HepG2 (cell line): ENCODE measurements around the gene LAMA5. TPM values are rescaled to one million over a fixed set of nuclear protein-coding genes. Genes with fewer than 3 reads are reported as not detected.

Experiments
- BORCS8-MEF2B ChIP-seq: sonication (generic); formaldehyde crosslinking; IDR thresholded peaks from 2 replicates; pipeline ENCODE4 v1.8.0; 2022; ENCODE audit warnings: mild to moderate bottlenecking, missing genetic modification reagents
- ETV6 ChIP-seq: sonication (generic); formaldehyde crosslinking; conservative IDR thresholded peaks from 2 replicates; pipeline ENCODE4 v1.4.0; 2020; ENCODE audit warnings: missing genetic modification reagents
- FOSL1 ChIP-seq: sonication (generic); formaldehyde crosslinking; IDR thresholded peaks from 2 replicates; pipeline ENCODE4 v1.9.0; 2021; ENCODE audit warnings: missing genetic modification reagents, borderline replicate concordance
- GABPA ChIP-seq, 2 experiments: IDR thresholded peaks; 2 replicates each; pipeline ENCODE4 v1.6.1; 2011 to 2016; ENCODE audit warnings: low read depth in 2 of 2, low read length in 1 of 2, missing biosample characterization in 1 of 2, missing genetic modification characterization in 1 of 2
- HES4 ChIP-seq: sonication (generic); formaldehyde crosslinking; IDR thresholded peaks from 2 replicates; pipeline ENCODE4 v1.9.0; 2021; ENCODE audit warnings: mild to moderate bottlenecking, missing genetic modification reagents, borderline replicate concordance
- KAT8 ChIP-seq: IDR thresholded peaks from 2 replicates; pipeline ENCODE4 v1.6.1; 2016; ENCODE audit warnings: missing genetic modification reagents, missing compliant biosample characterization
- MTA1 ChIP-seq: sonication (generic); formaldehyde crosslinking; IDR thresholded peaks from 2 replicates; pipeline ENCODE4 v1.4.0; 2020; ENCODE audit warnings: missing genetic modification reagents, mild to moderate bottlenecking, borderline replicate concordance
- POLR2G ChIP-seq: fragments of 200-400 bp; formaldehyde crosslinking; IDR thresholded peaks from 2 replicates; pipeline ENCODE4 v1.6.1; 2018; ENCODE audit warnings: mild to moderate bottlenecking, low read depth, low read length, moderate library complexity
- SRY ChIP-seq: sonication (generic); formaldehyde crosslinking; IDR thresholded peaks from 2 replicates; pipeline ENCODE4 v1.8.0; 2022; ENCODE audit warnings: mild to moderate bottlenecking, missing genetic modification reagents
- ZBTB8A ChIP-seq: sonication (generic); formaldehyde crosslinking; IDR thresholded peaks from 2 replicates; pipeline ENCODE4 v1.4.0; 2020; ENCODE audit warnings: mild to moderate bottlenecking, low read depth, missing genetic modification reagents, borderline replicate concordance
- ZNF207 ChIP-seq: fragments of 450-650 bp; IDR thresholded peaks from 2 replicates; pipeline ENCODE4 v1.6.1; 2016; ENCODE audit warnings: antibody characterized with exemption, borderline replicate concordance
- ZNF251 ChIP-seq: sonication (generic); formaldehyde crosslinking; IDR thresholded peaks from 2 replicates; pipeline ENCODE4 v1.9.0; 2021; ENCODE audit warnings: mild to moderate bottlenecking, missing genetic modification reagents
- ZNF333 ChIP-seq: sonication (generic); formaldehyde crosslinking; IDR thresholded peaks from 2 replicates; pipeline ENCODE4 v1.4.0; 2020; ENCODE audit warnings: mild to moderate bottlenecking, missing genetic modification reagents, borderline replicate concordance
- ZNF354B ChIP-seq: sonication (generic); formaldehyde crosslinking; IDR thresholded peaks from 2 replicates; pipeline ENCODE4 v1.8.0; 2022; ENCODE audit warnings: mild to moderate bottlenecking, missing genetic modification reagents
- ZNF557 ChIP-seq: sonication (generic); formaldehyde crosslinking; IDR thresholded peaks from 2 replicates; pipeline ENCODE4 v1.4.0; 2020; ENCODE audit warnings: missing genetic modification reagents
- ZNF614 ChIP-seq: IDR thresholded peaks from 2 replicates; pipeline ENCODE4 v1.6.1; 2018; ENCODE audit warnings: missing biosample characterization, missing genetic modification reagents, inconsistent platforms, borderline replicate concordance
- ZNF652 ChIP-seq: IDR thresholded peaks from 2 replicates; pipeline ENCODE4 v1.6.1; 2016; ENCODE audit warnings: low read depth, borderline replicate concordance
- ZNF7 ChIP-seq: IDR thresholded peaks from 2 replicates; pipeline ENCODE4 v1.6.1; 2016; ENCODE audit warnings: missing biosample characterization, missing genetic modification reagents
- ZNF772 ChIP-seq: sonication (generic); formaldehyde crosslinking; IDR thresholded peaks from 2 replicates; pipeline ENCODE4 v1.5.0; 2020; ENCODE audit warnings: mild to moderate bottlenecking, missing genetic modification reagents
- ZSCAN29 ChIP-seq: sonication (generic); formaldehyde crosslinking; conservative IDR thresholded peaks from 2 replicates; pipeline ENCODE4 v1.4.0; 2020; ENCODE audit warnings: mild to moderate bottlenecking, missing genetic modification reagents
- polyA plus RNA-seq, 8 experiments: library from polyadenylated mRNA; depleted of rRNA in 3 of 8; stranded (reverse) in 7 of 8; unstranded in 1 of 8; fragments of >200 nt; fragmentation: Illumina TruSeq in 4 of 8; extraction: Trizol in 4 of 8; gene quantifications; 2 replicates each; pipeline versions ENCODE4 v1.2.1 to v1.2.3, GENCODE V29; 2011 to 2016; ENCODE audit warnings: low read depth in 4 of 8, missing spikeins in 1 of 8, mixed read lengths in 1 of 8; ENCODE audit not compliant: insufficient read depth in 1 of 8
- total RNA-seq, 5 experiments: library from RNA; depleted of rRNA; stranded (reverse); fragments of >200 nt; fragmentation: Illumina TruSeq; extraction: Trizol; gene quantifications; 2 replicates each; pipeline ENCODE4 v1.2.3, GENCODE V29; 2016; ENCODE audit warnings: low read depth in 1 of 5
- TF ChIP-seq, protein P1 (sequence below): sonication (generic); formaldehyde crosslinking; IDR thresholded peaks from 2 replicates; pipeline ENCODE4 v1.5.0; 2020; ENCODE audit warnings: mild to moderate bottlenecking, missing genetic modification reagents, borderline replicate concordance
- TF ChIP-seq, protein P2 (sequence below): sonication (generic); formaldehyde crosslinking; IDR thresholded peaks from 2 replicates; pipeline ENCODE4 v1.9.0; 2021; ENCODE audit warnings: missing genetic modification reagents, borderline replicate concordance
- TF ChIP-seq, protein P3 (sequence below): sonication (generic); formaldehyde crosslinking; IDR thresholded peaks from 2 replicates; pipeline ENCODE4 v1.8.0; 2022; ENCODE audit warnings: mild to moderate bottlenecking, missing genetic modification reagents

Gene LAMA5
- total and polyA plus RNA-seq, 2 of the 13 experiments (the other 11 are each of a cell fraction or from before 2014, with no cell fraction given): 21.0 to 44.7 TPM

DNA sequence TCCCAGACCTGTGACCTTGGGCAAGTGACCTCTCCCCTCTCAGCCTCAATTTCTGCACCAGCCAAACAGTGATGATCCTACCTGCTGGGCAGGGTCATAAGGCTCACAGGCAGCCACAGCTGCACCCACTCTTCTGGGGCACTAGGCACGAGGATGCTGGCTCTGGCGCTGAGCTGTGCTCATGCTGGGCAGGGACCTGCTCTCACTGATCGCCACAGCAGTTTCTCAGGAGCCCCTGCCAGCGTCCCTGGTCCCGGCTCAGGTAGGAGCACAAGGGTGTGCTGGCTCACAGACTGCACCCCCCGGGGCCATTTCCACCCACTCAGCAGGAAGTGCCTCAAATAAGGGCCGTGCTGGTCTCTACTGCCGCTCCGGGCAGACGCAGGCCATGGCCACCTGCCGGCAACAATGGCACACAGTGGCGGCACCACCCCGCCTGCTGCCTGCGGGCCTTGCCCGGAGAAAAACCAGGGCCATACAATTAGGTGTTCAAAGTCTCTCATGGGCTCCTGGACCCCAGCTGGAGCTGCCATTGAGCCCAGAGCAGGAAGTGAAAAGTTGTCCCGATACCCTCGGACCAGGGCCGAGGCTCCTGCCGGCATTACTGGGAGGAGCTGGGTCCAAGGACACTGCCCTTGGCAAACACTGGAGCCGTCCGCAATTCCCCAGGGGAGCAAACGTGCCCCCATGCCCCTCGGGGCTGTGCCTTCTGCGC lies 44.5 kb upstream of the LAMA5 start (continued):
- TF ChIP-seq ZBTB8A: no peak
- peak; percentile 43; the same call in 1 of the 2 replicates for TF ChIP-seq FOSL1 (CRISPR knock-in tag)
- no peak; the same call in 1 of the 2 replicates for TF ChIP-seq ETV6 (CRISPR knock-in tag)
- TF ChIP-seq BORCS8-MEF2B (CRISPR knock-in tag): peak; percentile 89
- peak; percentile 75; the same call in 1 of the 2 replicates for TF ChIP-seq ZNF333 (CRISPR knock-in tag)
- TF ChIP-seq ZNF652 (CRISPR knock-in tag): no peak
- TF ChIP-seq HES4: 0 out of 2 replicates have a peak, but pooled peaks have one; percentile 69
- 0 out of 2 replicates have a peak, but pooled peaks have one; percentile 22 for TF ChIP-seq ZNF251 (CRISPR knock-in tag)
- TF ChIP-seq MTA1 (CRISPR knock-in tag): peak; percentile 96
- TF ChIP-seq ZNF354B: peak; percentile 73; the same call in 1 of the 2 replicates
- TF ChIP-seq ZNF7: no peak; the same call in 1 of the 2 replicates
- TF ChIP-seq KAT8 (CRISPR knock-in tag): peak; percentile 67; the same call in 1 of the 2 replicates
- TF ChIP-seq SRY (CRISPR knock-in tag): peak; percentile 87; the same call in 1 of the 2 replicates
- peak; percentile 85; the same call in 1 of the 2 replicates for TF ChIP-seq ZNF772
- no peak for TF ChIP-seq GABPA (IDR thresholded peaks at IDR 0.05; ENCODE audit: low read depth, low read length)
- peak; percentile 11; the same call in 1 of the 2 replicates for TF ChIP-seq GABPA (CRISPR knock-in tag; IDR thresholded peaks at IDR 0.05; ENCODE audit: low read depth)
- TF ChIP-seq ZNF207: no peak
- TF ChIP-seq, protein P1, sequence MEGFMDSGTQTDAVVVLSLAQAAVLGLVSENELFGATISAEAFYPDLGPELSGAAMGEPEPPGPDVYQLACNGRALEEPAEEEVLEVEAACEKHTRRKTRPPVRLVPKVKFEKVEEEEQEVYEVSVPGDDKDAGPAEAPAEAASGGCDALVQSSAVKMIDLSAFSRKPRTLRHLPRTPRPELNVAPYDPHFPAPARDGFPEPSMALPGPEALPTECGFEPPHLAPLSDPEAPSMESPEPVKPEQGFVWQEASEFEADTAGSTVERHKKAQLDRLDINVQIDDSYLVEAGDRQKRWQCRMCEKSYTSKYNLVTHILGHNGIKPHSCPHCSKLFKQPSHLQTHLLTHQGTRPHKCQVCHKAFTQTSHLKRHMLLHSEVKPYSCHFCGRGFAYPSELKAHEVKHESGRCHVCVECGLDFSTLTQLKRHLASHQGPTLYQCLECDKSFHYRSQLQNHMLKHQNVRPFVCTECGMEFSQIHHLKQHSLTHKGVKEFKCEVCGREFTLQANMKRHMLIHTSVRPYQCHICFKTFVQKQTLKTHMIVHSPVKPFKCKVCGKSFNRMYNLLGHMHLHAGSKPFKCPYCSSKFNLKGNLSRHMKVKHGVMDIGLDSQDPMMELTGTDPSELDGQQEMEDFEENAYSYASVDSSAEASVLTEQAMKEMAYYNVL (CRISPR knock-in tag): peak; percentile 50; the same call in 1 of the 2 replicates
- TF ChIP-seq, protein P2, sequence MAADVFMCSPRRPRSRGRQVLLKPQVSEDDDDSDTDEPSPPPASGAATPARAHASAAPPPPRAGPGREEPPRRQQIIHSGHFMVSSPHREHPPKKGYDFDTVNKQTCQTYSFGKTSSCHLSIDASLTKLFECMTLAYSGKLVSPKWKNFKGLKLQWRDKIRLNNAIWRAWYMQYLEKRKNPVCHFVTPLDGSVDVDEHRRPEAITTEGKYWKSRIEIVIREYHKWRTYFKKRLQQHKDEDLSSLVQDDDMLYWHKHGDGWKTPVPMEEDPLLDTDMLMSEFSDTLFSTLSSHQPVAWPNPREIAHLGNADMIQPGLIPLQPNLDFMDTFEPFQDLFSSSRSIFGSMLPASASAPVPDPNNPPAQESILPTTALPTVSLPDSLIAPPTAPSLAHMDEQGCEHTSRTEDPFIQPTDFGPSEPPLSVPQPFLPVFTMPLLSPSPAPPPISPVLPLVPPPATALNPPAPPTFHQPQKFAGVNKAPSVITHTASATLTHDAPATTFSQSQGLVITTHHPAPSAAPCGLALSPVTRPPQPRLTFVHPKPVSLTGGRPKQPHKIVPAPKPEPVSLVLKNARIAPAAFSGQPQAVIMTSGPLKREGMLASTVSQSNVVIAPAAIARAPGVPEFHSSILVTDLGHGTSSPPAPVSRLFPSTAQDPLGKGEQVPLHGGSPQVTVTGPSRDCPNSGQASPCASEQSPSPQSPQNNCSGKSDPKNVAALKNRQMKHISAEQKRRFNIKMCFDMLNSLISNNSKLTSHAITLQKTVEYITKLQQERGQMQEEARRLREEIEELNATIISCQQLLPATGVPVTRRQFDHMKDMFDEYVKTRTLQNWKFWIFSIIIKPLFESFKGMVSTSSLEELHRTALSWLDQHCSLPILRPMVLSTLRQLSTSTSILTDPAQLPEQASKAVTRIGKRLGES (CRISPR knock-in tag): no peak
- TF ChIP-seq ZSCAN29 (CRISPR knock-in tag): peak; percentile 58; the same call in 1 of the 2 replicates
- TF ChIP-seq, protein P3, sequence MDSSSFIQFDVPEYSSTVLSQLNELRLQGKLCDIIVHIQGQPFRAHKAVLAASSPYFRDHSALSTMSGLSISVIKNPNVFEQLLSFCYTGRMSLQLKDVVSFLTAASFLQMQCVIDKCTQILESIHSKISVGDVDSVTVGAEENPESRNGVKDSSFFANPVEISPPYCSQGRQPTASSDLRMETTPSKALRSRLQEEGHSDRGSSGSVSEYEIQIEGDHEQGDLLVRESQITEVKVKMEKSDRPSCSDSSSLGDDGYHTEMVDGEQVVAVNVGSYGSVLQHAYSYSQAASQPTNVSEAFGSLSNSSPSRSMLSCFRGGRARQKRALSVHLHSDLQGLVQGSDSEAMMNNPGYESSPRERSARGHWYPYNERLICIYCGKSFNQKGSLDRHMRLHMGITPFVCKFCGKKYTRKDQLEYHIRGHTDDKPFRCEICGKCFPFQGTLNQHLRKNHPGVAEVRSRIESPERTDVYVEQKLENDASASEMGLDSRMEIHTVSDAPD: peak; percentile 94
- TF ChIP-seq POLR2G: peak; percentile 42; the same call in 1 of the 2 replicates
- peak; percentile 79; the same call in 1 of the 2 replicates for TF ChIP-seq ZNF557
- peak; percentile 69; the same call in 1 of the 2 replicates for TF ChIP-seq ZNF614 (CRISPR knock-in tag)
